ENCODE measurements around the gene GGCT.

The GGCT gene

GRCh38 chr7:30515761-30516160, 11.1 kb upstream of the GGCT start:
- no peak for DNase-seq (ENCODE audit: low spot score)
- no peak overlapping the region for H3K4me3 ChIP-seq
- no peak overlapping the region for H3K27ac ChIP-seq
- no peak for TF ChIP-seq CTCF (IDR thresholded peaks at IDR 0.05)

- no peak overlapping the region for H3K4me3 ChIP-seq
- no peak for TF ChIP-seq CTCF (IDR thresholded peaks at IDR 0.05)
- DNase-seq (ENCODE audit: low spot score) = no peak
- H3K27ac ChIP-seq = no peak overlapping the region
Observed at GRCh38 chr7:30514776-30515175, 10.1 kb upstream of the GGCT start.

- Histone ChIP-seq H3K27ac (no peak overlapping the region), H3K4me3 (no peak overlapping the region)
- TF ChIP-seq CTCF (IDR thresholded peaks at IDR 0.05) = no peak
- no peak for DNase-seq (ENCODE audit: low spot score)
Observed at GRCh38 chr7:30514177-30514576, 9.5 kb upstream of the GGCT start.

GRCh38 chr7:30513762-30514161, 9.1 kb upstream of the GGCT start:
- Histone ChIP-seq H3K4me3 (no peak overlapping the region), H3K27ac (no peak overlapping the region)
- TF ChIP-seq CTCF (IDR thresholded peaks at IDR 0.05) = no peak
- DNase-seq (ENCODE audit: low spot score) = no peak

GRCh38 chr7:30511973-30512662, 7.5 kb upstream of the GGCT start:
- Histone ChIP-seq H3K27ac (no peak overlapping the region), H3K4me3 (no peak overlapping the region)
- TF ChIP-seq CTCF (IDR thresholded peaks at IDR 0.05) = no peak
- no peak for DNase-seq (ENCODE audit: low spot score)

GRCh38 chr7:30511494-30511893, 6.9 kb upstream of the GGCT start:
- no peak for TF ChIP-seq CTCF (IDR thresholded peaks at IDR 0.05)
- DNase-seq (ENCODE audit: low spot score) = no peak
- Histone ChIP-seq H3K27ac (no peak overlapping the region), H3K4me3 (no peak overlapping the region)
